ENCODE measurements around the gene MDFIC2.

GRCh38 chr3:70233112-70233511 lies 79.3 kb downstream of the MDFIC2 start:
- TF ChIP-seq CTCF (conservative IDR thresholded peaks at IDR 0.05; ENCODE audit: low read depth in 2 of 2) (no peak), REST (IDR thresholded peaks at IDR 0.05; ENCODE audit: unreplicated experiment) (no peak), EZH2phosphoT487 (IDR thresholded peaks at IDR 0.05; ENCODE audit: unreplicated experiment) (no peak), POLR2AphosphoS5 (IDR thresholded peaks at IDR 0.05; ENCODE audit: low read depth) (no peak), ETS1 (IDR thresholded peaks at IDR 0.05) (no peak), EZH2 (IDR thresholded peaks at IDR 0.05; ENCODE audit: low read depth, unreplicated experiment) (no peak), ZNF114 (CRISPR knock-in tag; IDR thresholded peaks at IDR 0.05) (no peak)
